HT1080 (cell line): ENCODE results near the gene CASP2. TPM values are rescaled to one million over a fixed set of nuclear protein-coding genes. Genes with fewer than 3 reads are reported as not detected.

Experiments used
- DNase-seq: peaks from one replicate; pipeline ENCODE4 v3.0.0-alpha.2; 2015; ENCODE audit warnings: low read depth
- total RNA-seq: library from RNA; depleted of rRNA; stranded (reverse); fragments of >200 nt; shearing (Covaris generic); gene quantifications from 2 replicates; pipeline ENCODE4 v1.2.3, GENCODE V29; 2014

Gene CASP2
- total RNA-seq, 1 experiment from 2014 or later, result 12.6 TPM

DNA sequence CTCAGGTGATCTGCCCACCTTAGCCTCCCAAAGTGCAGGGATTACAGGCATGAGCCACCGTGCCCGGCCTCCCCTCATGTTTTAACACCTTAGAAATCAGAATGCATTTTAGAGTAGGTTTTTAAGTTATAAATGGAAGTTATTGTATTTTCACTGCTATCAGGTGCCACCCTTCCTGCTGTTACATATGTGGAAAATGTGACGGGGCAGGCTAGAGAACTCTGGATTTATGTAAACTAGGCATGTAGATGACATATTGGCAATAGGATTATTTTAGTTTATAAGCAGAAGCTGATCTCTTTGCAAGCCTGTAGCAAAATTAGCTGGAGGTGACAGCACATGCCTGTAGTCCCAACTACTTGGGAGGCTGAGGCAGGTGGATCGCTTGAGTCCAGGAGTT, 2.1 kb downstream of the CASP2 start:
- no peak for DNase-seq

DNA sequence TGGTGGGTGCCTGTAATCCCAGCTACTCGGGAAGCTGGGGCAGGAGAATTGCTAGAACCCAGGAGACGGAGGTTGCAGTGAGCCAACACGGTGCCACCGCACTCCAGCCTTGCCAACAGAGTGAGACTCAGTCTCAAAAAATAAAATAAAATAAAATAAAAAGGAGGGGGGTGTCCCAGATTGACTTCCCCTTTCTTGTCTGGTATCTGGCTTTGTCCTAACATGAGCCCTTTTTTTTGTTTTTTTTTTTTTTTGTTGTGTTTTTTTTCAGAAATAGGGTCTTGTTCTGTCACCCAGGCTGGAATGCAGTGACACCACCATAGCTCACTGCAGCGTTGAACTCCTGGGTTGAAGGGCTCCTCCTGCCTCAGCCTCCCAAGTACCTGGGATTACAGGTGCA, 4.7 kb downstream of the CASP2 start:
- no peak for DNase-seq

- no peak for DNase-seq
These were observed 7.7 kb downstream of the CASP2 start for GRCh38 chr7:143295870-143296269.

DNA sequence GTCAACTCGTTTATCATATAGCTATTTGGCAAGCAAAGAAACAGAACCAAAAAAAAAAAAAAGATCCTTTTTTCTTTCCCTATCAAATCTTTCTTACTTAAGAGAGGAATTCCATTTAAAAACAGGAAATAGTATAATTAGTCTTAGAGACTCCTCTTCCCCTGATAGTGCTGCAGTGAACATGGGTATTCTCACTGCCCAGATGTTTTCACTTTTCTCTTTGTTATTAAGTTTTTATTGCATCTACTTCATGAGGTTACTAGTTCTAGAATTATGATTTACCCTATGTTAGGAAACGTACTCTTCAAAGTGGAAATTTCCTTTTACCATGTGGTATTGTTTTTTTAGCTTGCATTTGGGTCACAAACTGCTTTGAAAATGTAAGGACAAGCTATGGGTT, 8.5 kb downstream of the CASP2 start:
- DNase-seq, result no peak

DNA sequence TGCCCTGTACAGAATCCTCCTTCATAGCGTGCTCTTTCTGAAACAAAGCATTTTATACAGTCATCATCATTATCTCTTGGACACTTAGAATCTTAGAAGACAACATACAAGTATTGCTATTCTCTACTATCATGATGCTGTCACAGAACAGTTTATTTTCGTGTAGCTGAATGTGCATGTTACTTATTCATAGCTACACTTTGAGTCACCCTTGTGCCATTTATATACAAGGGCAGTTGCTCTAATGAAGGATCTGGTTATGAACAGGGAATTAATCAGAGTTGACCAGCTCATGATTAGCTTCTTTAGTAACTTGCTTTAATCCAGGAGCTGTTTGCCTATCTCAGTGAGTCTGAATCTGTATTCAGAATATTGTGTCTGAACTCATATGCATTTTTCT, 11.2 kb downstream of the CASP2 start:
- no peak for DNase-seq

- DNase-seq, result no peak
These were observed 11.7 kb downstream of the CASP2 start for GRCh38 chr7:143299840-143300239.

DNA sequence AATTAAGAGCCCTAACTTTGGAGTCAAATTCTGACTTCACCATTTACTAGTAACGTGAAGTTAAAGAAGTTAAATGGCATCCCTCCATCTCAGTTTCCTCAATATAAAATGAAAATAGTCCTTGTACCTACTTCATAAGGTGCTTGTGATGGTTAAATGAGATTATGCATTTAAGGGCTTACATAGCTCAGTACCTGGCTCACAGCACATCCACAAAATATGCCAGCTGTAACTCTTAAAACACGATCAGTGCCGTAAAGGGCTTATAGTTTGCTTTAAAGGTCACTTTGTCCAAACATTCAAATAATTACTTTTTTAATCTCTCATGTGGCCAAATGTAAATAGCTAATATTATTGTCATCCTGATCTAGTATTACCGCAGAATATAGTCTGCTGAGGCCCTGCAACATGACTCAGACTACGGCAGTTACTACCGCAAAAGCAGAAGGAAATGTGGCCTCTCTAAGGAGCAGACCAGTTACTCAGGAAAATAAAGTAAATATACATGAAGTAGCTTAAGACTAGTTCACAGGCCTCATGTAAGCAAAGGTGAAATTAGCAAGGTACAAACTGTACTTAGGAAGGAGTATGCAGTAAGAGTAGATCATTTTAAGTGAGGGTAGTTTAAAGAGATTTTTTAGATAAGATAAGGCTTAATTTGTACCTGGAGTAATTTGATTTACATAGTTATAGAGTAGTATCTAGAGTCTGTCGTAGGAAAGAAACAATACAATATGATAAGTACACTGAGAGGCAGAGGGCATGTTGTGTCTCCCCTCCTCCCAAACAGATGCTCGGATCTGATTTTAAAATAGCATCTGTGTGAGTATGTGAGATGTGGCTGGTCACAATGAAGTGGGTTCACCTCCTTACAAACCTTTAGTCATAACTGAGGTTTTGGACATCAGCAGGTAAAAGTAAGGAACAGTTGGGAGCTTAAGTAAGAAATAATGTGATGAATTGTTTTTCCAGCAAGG, 13.1 kb downstream of the CASP2 start:
- peak; percentile 34 for DNase-seq

GRCh38 chr7:143303733-143304132, 15.6 kb downstream of the CASP2 start:
- no peak for DNase-seq

DNA sequence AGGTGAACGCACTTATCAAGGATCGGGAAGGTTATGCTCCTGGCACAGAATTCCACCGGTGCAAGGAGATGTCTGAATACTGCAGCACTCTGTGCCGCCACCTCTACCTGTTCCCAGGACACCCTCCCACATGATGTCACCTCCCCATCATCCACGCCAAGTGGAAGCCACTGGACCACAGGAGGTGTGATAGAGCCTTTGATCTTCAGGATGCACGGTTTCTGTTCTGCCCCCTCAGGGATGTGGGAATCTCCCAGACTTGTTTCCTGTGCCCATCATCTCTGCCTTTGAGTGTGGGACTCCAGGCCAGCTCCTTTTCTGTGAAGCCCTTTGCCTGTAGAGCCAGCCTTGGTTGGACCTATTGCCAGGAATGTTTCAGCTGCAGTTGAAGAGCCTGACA, 16.8 kb downstream of the CASP2 start:
- DNase-seq, result no peak

DNA sequence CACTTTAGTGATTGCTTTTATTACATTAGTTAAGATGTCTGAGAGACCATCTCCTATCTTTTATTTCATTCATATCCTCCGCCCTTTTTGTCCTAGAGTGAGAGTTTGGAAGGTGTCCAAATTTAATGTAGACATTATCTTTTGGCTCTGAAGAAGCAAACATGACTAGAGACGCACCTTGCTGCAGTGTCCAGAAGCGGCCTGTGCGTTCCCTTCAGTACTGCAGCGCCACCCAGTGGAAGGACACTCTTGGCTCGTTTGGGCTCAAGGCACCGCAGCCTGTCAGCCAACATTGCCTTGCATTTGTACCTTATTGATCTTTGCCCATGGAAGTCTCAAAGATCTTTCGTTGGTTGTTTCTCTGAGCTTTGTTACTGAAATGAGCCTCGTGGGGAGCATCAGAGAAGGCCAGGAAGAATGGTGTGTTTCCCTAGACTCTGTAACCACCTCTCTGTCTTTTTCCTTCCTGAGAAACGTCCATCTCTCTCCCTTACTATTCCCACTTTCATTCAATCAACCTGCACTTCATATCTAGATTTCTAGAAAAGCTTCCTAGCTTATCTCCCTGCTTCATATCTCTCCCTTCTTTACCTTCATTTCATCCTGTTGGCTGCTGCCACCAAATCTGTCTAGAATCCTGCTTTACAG, 17.4 kb downstream of the CASP2 start:
- no peak for DNase-seq

- DNase-seq, result no peak
These were observed 20.5 kb downstream of the CASP2 start for GRCh38 chr7:143308632-143309031.

- DNase-seq, result no peak
These were observed 26.0 kb downstream of the CASP2 start for GRCh38 chr7:143314127-143314526.

GRCh38 chr7:143315776-143316175, 27.6 kb downstream of the CASP2 start, which contains the start of gene CLCN1:
Gene CLCN1 (plus strand): TSS chr7:143316111. CDS start chr7:143316213, 102 bp downstream.
- no peak for DNase-seq

DNA sequence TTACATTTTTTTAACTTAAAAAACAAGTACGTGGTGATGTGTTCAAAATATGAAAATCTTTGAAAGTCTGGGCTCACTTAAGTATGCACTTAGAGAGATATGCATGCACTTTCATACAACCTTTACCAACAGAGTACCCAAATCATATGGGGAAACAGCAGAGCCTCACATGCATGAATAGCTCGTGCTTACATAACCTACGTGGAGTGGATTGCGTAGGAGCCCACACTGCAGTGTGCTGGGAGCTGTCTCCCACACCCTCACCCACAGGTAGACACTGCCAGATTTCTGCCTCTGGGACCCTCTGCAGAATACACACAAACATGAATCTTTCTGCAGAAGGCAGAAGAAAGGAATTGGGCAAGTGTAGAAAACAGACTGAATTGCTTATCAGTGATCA, 28.3 kb downstream of the CASP2 start:
- no peak for DNase-seq

DNA sequence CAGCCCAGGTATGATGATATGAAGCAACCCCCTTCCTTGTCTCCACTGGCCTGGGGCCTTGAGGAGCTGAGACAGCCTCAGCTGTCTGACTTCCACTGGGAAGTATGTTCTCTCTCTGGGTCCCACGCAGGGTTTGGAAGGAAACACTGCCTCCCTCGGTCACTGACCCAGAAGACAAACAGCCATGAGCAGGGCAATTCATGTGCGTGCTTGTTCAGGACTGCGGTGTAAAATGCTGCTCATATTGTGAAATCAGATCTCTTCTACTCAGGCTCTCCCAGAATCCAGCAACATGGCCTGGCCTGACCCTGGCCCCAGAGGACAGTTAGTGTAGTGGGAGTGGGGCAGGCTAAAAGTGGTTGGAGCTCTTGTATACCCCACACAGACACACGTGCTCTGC, 30.5 kb downstream of the CASP2 start:
- DNase-seq, result no peak

DNA sequence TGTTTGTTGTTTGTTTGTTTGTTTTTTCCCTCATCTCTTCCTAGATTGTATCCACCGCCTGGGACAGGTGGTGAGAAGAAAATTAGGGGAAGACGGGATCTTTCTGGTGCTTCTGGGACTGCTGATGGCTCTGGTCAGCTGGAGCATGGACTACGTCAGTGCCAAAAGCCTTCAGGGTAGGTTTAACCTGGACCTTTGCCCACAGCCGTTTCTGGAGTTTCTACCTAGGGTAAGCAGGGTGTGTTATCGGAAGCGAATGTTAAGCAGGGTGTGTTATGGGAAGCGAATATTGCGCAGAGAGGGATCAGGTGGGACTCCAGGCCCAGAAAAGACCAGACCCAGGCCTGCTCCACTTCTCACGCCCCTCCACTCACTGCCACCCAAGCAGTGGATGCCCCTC, 32.5 kb downstream of the CASP2 start:
- no peak for DNase-seq

- no peak for DNase-seq
These were observed 33.1 kb downstream of the CASP2 start for GRCh38 chr7:143321242-143321641.

DNA sequence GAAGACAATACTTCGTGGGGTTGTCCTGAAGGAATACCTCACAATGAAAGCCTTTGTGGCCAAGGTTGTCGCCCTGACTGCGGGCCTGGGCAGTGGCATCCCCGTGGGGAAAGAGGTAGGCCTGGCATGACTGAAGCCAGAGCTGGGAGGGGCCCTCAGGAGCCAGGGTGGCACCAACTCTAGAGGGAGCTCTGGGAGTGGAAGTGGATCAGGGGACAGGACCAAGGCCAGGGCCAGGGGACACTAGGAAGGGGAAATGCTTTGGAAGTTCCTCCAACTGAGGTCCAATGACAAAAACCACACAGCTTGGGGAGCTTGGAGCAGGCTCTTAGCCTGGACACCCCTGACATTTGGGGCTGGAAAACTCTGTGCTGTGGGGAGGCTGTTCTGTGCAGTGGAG, 33.6 kb downstream of the CASP2 start:
- no peak for DNase-seq

- DNase-seq, result no peak
These were observed 34.8 kb downstream of the CASP2 start for GRCh38 chr7:143322760-143323633.

DNA sequence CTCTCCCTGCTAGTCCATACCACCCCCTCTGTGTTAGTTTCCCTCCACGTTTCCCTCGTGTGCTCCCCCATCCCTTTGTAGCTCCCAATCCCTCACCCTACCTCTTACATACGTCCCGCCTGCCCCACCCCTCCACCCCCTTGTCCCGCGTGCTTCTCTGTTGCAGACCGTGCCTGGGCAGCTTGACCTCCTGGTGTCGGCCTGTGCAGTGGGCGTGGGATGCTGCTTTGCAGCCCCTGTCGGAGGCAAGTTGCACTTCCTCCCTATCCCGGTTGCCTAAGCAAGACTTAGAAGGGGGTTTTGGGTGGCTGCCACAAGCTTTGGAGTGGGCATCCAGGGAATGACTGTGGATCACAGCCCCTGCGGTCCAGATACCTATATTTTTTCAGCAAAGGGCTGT, 35.5 kb downstream of the CASP2 start:
- DNase-seq, result no peak

DNA sequence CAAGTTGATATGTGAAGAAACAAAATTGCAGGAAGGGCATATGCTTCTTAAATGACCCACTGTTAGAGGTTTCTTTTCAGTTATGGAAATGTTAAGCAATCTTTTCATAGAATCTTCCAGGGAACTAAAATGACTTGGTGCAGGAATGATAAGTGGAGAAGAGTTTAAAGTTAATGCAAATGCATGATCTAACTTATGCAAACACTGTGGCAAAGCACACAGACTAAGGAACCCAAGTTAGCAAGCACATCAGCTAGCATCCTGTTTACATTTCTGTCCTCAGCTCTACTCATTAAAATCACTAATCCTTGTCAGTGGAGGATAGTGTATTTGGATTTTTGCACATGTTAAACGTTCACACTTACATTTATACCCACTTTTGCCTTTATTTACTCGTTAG, 37.1 kb downstream of the CASP2 start:
- DNase-seq, result no peak

DNA sequence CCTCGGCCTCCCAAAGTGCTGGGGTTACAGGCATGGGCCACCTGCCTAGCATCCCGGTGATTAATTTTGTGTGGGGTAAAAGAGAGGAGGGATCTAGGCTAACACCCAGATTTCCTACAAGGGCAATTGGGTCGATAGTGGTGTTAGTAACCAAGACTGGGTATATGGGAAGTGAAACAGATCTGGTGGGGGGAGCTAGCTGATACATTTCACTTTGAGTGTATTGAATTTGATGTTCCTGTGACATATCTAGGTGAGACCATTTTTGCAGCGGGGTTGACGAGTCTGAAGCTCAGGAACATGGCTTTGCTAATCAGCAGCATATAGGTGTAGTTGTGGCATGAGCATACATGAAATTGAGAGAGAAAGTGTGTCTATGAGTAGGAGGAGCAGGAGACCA, 39.8 kb downstream of the CASP2 start:
- DNase-seq, result no peak
